Activated CD4-positive, alpha-beta memory T cell treated with anti-CD3 and anti-CD28 coated beads for 36 hours (primary cell): ENCODE measurements around the gene TAF10. TPM values are rescaled to one million over a fixed set of nuclear protein-coding genes. Genes with fewer than 3 reads are reported as not detected.

Source experiments
- CTCF ChIA-PET: fragments of 350-600 bp; sonication (Branson Sonifier 250); formaldehyde crosslinking; loops from one replicate; lab custom pipeline; 2021; ENCODE audit warnings: antibody characterized with exemption, inconsistent platforms; lab: Charles Lee
- POLR2A ChIA-PET: fragments of 350-600 bp; sonication (Branson Sonifier 250); formaldehyde crosslinking; loops from one replicate; lab custom pipeline; 2021; ENCODE audit warnings: antibody characterized with exemption; lab: Charles Lee
- DNase-seq: peaks from one replicate; pipeline ENCODE4 v3.0.0-alpha.2; 2020
- H3K27ac Mint-ChIP-seq: one replicate; pipeline ENCODE4 v1.8.0; 2021; ENCODE audit warnings: mixed read lengths
- H3K27me3 Mint-ChIP-seq: one replicate; pipeline ENCODE4 v1.8.0; 2021; ENCODE audit warnings: mixed read lengths
- H3K36me3 Mint-ChIP-seq: one replicate; pipeline ENCODE4 v1.8.0; 2021; ENCODE audit warnings: mixed read lengths
- H3K4me1 Mint-ChIP-seq: one replicate; pipeline ENCODE4 v1.8.0; 2021; ENCODE audit warnings: low read depth, mixed read lengths
- H3K4me3 Mint-ChIP-seq: one replicate; pipeline ENCODE4 v1.8.0; 2021; ENCODE audit warnings: mild to moderate bottlenecking, mixed read lengths
- H3K9me3 Mint-ChIP-seq: one replicate; pipeline ENCODE4 v1.8.0; 2021; ENCODE audit warnings: mixed read lengths
- intact Hi-C: fragments of 100-400 bp; cut with micrococcal nuclease; formaldehyde crosslinking; loops from one replicate; pipeline ENCODE4 v1.15.1; 2023
- total RNA-seq, 2 experiments: library from RNA; stranded (reverse); gene quantifications; one replicate each; pipeline ENCODE4 v1.2.3, GENCODE V29; 2021

Gene TAF10
- total RNA-seq, 2 experiments from 2014 or later = 158 to 165 TPM

DNA sequence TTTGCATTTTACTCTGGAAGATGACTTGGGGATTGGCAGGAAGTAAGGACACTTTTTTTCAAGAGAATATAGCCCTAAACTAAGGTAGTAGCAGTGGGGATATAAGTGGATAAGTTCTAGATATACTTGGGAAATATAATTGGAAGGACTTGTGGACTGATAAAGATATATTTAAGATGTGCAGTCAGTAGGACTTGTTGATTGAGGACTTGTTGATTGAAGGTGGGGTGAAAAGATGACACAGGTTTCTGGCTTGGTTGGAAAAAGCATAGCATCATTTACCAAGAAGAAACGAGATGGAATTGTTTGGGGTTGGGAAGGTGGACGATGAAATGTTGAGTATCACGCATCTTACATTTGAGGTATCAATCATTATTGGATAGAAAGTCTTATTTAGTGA, 1.5 kb upstream of the TAF10 start:
- ChIA-PET POLR2A (interaction anchor here (0.9 kb wide), 1 partner anchor 70 kb away, joined by 3 read pairs; the partner anchor contains the start of gene MRPL17), CTCF (interaction anchor here (1.0 to 3.6 kb wide), 7 partner anchors 8 to 82 kb away, joined by 3 to 32 read pairs (median 7); partner anchors contain the start of genes ILK, MRPL17 and RRP8)
- Mint-ChIP-seq H3K9me3 (no peaks in the 10 kb centered on the region), H3K4me3 (no peak overlapping the region), H3K4me1 (peaks cover 10% of the 10 kb centered on the region), H3K27me3 (no peaks in the 10 kb centered on the region), H3K36me3 (peaks cover 37% of the 10 kb centered on the region), H3K27ac (no peak overlapping the region)
- DNase-seq = no peak
- intact Hi-C loops = loop anchor here (2.0 to 10.0 kb wide), 4 partner anchors 133 to 1061 kb away; partner anchors contain the start of genes ARFIP2, CNGA4, CYB5R2 and SMPD1

DNA sequence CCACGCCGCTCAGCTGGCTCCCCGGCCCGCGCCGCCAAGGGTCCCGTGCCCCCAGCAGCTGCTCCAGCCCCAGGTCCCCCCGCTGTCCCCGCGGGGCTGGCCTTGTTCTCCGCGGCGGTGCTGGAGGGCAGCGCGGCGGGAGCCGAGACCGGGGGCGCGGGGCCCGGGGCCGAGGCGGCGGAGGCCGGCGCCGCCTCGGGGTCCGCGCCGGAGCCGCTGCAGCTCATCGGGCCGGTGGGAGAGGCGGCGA, 128 bp downstream of the TAF10 start:
- no peaks in the 10 kb centered on the region for H3K27me3 Mint-ChIP-seq
- CTCF ChIA-PET = interaction anchor here (0.6 to 3.6 kb wide), 17 partner anchors 9 to 222 kb away, joined by 3 to 32 read pairs (median 3); partner anchors contain the start of genes ILK, MRPL17, RRP8 and SMPD1
- DNase-seq = no peak
- peaks cover 10% of the 10 kb centered on the region for H3K4me1 Mint-ChIP-seq
- peak overlapping the region; percentile 92 for H3K27ac Mint-ChIP-seq
- POLR2A ChIA-PET = interaction anchor here (0.7 to 1.3 kb wide), 5 partner anchors 10 to 222 kb away, joined by 3 to 5 read pairs (median 4); partner anchors contain the start of genes ARFIP2, SMPD1 and TIMM10B
- no peaks in the 10 kb centered on the region for H3K9me3 Mint-ChIP-seq
- H3K36me3 Mint-ChIP-seq = peaks cover 48% of the 10 kb centered on the region
- peak overlapping the region; percentile 86 for H3K4me3 Mint-ChIP-seq
- intact Hi-C loops = loop anchor here (1.0 to 10.0 kb wide), 5 partner anchors 8 to 1063 kb away; partner anchors contain the start of genes ARFIP2, CNGA4, CYB5R2 and SMPD1

- Mint-ChIP-seq H3K4me3 (peak overlapping the region; percentile 86), H3K27ac (peak overlapping the region; percentile 92), H3K4me1 (peaks cover 6% of the 10 kb centered on the region), H3K36me3 (peaks cover 50% of the 10 kb centered on the region), H3K9me3 (no peaks in the 10 kb centered on the region), H3K27me3 (no peaks in the 10 kb centered on the region)
- intact Hi-C loops = loop anchor here (5.0 to 10.0 kb wide), 2 partner anchors 374 to 1063 kb away; partner anchors contain the start of genes CNGA4 and CYB5R2
- CTCF ChIA-PET = interaction anchor here (0.6 to 3.6 kb wide), 17 partner anchors 8 to 221 kb away, joined by 3 to 32 read pairs (median 3); partner anchors contain the start of genes ILK, MRPL17, RRP8 and SMPD1
- POLR2A ChIA-PET = interaction anchor here (0.7 to 1.3 kb wide), 6 partner anchors 11 to 221 kb away, joined by 3 to 5 read pairs (median 4); partner anchors contain the start of genes ARFIP2, MRPL17, SMPD1 and TIMM10B
- DNase-seq = peak; percentile 47
These were observed 689 bp downstream of the TAF10 start for GRCh38 chr11:6611092-6611962.

- Mint-ChIP-seq H3K4me1 (no peaks in the 10 kb centered on the region), H3K27me3 (no peaks in the 10 kb centered on the region), H3K27ac (peak overlapping the region; percentile 92), H3K4me3 (peak overlapping the region; percentile 86), H3K9me3 (no peaks in the 10 kb centered on the region), H3K36me3 (peaks cover 48% of the 10 kb centered on the region)
- POLR2A ChIA-PET = interaction anchor here (1.0 to 1.1 kb wide), 2 partner anchors 57 to 73 kb away, joined by 3 to 4 read pairs; partner anchors contain the start of gene MRPL17
- peak; percentile 9 for DNase-seq
- CTCF ChIA-PET = interaction anchor here (2.9 to 3.6 kb wide), 2 partner anchors 36 to 73 kb away, joined by 7 to 32 read pairs; partner anchors contain the start of gene MRPL17
- intact Hi-C loops = loop anchor here (5.0 to 10.0 kb wide), 2 partner anchors 373 to 1064 kb away; partner anchors contain the start of genes CNGA4 and CYB5R2
These were observed 1.4 kb downstream of the TAF10 start for GRCh38 chr11:6610591-6610990.

DNA sequence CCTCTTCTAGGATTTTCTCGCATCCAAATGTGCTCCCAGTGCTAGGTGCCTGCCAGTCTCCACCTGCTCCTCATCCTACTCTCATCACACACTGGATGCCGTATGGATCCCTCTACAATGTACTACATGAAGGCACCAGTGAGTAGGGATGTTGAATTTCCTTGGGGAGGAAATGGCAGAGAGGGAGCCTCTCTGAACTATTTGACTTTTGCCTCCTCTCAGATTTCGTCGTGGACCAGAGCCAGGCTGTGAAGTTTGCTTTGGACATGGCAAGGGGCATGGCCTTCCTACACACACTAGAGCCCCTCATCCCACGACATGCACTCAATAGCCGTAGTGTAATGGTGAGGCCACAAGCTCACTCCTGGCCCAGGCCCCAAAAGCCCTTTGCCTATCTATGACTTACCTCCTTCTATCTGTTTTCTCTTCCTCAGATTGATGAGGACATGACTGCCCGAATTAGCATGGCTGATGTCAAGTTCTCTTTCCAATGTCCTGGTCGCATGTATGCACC, 2.5 kb downstream of the TAF10 start:
- intact Hi-C loops = loop anchor here (5.0 to 10.0 kb wide), 2 partner anchors 372 to 1065 kb away; partner anchors contain the start of genes CNGA4 and CYB5R2
- ChIA-PET POLR2A (interaction anchor here (1.3 to 3.4 kb wide), 3 partner anchors 9 to 128 kb away, joined by 3 to 23 read pairs (median 4); partner anchors contain the start of genes ARFIP2, TIMM10B and TPP1), CTCF (interaction anchor here (1.1 to 2.2 kb wide), 3 partner anchors 9 to 78 kb away, joined by 6 to 8 read pairs (median 7); partner anchors contain the start of genes MRPL17 and TPP1)
- Mint-ChIP-seq H3K27me3 (no peaks in the 10 kb centered on the region), H3K27ac (peak overlapping the region; percentile 55), H3K36me3 (peaks cover 46% of the 10 kb centered on the region), H3K4me3 (no peak overlapping the region), H3K4me1 (no peaks in the 10 kb centered on the region), H3K9me3 (no peaks in the 10 kb centered on the region)
- DNase-seq = no peak

DNA sequence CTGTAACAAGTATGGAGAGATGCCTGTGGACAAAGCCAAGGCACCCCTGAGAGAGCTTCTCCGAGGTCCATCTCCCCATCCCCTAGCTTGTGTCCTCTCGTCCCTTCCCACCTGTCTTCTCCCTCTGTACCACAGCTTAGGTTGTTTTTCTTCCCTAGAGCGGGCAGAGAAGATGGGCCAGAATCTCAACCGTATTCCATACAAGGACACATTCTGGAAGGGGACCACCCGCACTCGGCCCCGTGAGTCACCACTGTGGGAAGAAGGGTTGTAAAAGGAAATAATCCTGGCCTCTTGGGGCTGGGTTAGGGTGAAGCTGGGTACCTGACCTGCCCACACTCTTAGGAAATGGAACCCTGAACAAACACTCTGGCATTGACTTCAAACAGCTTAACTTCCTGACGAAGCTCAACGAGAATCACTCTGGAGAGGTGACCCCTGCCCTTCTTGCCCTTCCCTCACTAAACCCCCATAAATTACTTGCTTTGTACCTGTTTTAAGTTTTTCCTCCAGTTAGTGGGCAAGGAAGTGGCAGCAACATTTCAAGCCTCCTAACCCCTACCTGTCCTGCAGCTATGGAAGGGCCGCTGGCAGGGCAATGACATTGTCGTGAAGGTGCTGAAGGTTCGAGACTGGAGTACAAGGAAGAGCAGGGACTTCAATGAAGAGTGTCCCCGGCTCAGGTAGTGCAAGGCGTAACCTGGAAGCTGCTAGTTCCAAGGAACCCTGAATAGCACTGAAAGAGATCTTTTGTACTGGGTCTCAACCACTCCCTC, 3.1 kb downstream of the TAF10 start:
- peak overlapping the region; percentile 36 for H3K27ac Mint-ChIP-seq

GRCh38 chr11:6608011-6608410, 4.0 kb downstream of the TAF10 start:
- H3K4me1 Mint-ChIP-seq = no peaks in the 10 kb centered on the region
- CTCF ChIA-PET = interaction anchor here (0.9 to 2.2 kb wide), 5 partner anchors 11 to 229 kb away, joined by 3 to 8 read pairs (median 6); partner anchors contain the start of genes MRPL17 and TPP1
- no peaks in the 10 kb centered on the region for H3K9me3 Mint-ChIP-seq
- DNase-seq = no peak
- no peak overlapping the region for H3K27ac Mint-ChIP-seq
- H3K27me3 Mint-ChIP-seq = no peaks in the 10 kb centered on the region
- POLR2A ChIA-PET = interaction anchor here (0.9 to 3.4 kb wide), 5 partner anchors 8 to 127 kb away, joined by 3 to 23 read pairs (median 4); partner anchors contain the start of genes ARFIP2, MRPL17, TIMM10B and TPP1
- intact Hi-C loops = no loop called here
- no peak overlapping the region for H3K4me3 Mint-ChIP-seq
- peaks cover 46% of the 10 kb centered on the region for H3K36me3 Mint-ChIP-seq

More for the DNA sequence above, 3.1 kb downstream of the TAF10 start:
- no peak for DNase-seq
- H3K36me3 Mint-ChIP-seq = peaks cover 46% of the 10 kb centered on the region
- ChIA-PET POLR2A (interaction anchor here (1.3 to 3.4 kb wide), 3 partner anchors 9 to 127 kb away, joined by 3 to 23 read pairs (median 4); partner anchors contain the start of genes ARFIP2, TIMM10B and TPP1), CTCF (interaction anchor here (0.9 to 2.2 kb wide), 4 partner anchors 10 to 77 kb away, joined by 3 to 8 read pairs (median 6); partner anchors contain the start of genes MRPL17 and TPP1)
- H3K27me3 Mint-ChIP-seq = no peaks in the 10 kb centered on the region
- no peak overlapping the region for H3K4me3 Mint-ChIP-seq
- intact Hi-C loops = no loop called here
- H3K9me3 Mint-ChIP-seq = no peaks in the 10 kb centered on the region
- no peaks in the 10 kb centered on the region for H3K4me1 Mint-ChIP-seq

DNA sequence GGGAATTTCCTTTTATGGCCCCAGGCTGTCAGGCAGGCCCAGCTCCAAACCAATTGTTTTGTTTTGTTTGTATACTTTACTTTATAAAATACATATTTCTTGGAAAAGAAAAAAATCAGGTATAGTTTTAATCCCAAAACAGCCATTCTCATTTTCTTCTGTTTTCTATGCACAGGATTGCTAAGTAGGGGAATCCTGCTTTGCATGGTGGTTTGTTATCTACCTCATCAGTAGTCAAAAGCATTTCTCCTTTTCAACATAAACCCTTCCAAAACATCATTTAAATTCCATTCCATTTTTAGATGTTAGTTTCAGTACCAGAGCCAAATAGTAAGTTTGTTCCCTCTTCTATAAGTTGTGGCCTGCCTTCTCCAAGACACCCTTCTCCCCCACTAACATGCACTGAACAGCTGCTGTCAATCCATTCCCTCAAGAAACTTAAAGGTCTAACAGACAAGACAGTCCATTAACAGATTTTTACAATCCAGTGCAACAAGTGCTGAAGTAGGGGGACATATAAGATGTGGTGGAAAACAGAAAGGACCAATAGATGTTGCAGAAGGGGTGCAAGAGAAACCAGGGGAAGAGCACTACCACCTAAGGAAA, 4.7 kb downstream of the TAF10 start:
- H3K36me3 Mint-ChIP-seq = peaks cover 46% of the 10 kb centered on the region
- POLR2A ChIA-PET = interaction anchor here (0.9 to 3.4 kb wide), 3 partner anchors 11 to 76 kb away, joined by 3 to 23 read pairs (median 7); partner anchors contain the start of genes MRPL17 and TPP1
- DNase-seq = no peak
- intact Hi-C loops = loop anchor here (1.0 to 2.0 kb wide), 2 partner anchors 128 to 193 kb away; no protein-coding TSS in a partner anchor
- CTCF ChIA-PET = interaction anchor here (0.8 to 4.3 kb wide), 7 partner anchors 11 to 228 kb away, joined by 3 to 32 read pairs (median 6); partner anchors contain the start of genes MRPL17 and TPP1
- H3K27ac Mint-ChIP-seq = no peak overlapping the region
- H3K27me3 Mint-ChIP-seq = no peaks in the 10 kb centered on the region
- H3K9me3 Mint-ChIP-seq = no peaks in the 10 kb centered on the region
- peaks cover 4% of the 10 kb centered on the region for H3K4me1 Mint-ChIP-seq
- peak overlapping the region; percentile 40 for H3K4me3 Mint-ChIP-seq

DNA sequence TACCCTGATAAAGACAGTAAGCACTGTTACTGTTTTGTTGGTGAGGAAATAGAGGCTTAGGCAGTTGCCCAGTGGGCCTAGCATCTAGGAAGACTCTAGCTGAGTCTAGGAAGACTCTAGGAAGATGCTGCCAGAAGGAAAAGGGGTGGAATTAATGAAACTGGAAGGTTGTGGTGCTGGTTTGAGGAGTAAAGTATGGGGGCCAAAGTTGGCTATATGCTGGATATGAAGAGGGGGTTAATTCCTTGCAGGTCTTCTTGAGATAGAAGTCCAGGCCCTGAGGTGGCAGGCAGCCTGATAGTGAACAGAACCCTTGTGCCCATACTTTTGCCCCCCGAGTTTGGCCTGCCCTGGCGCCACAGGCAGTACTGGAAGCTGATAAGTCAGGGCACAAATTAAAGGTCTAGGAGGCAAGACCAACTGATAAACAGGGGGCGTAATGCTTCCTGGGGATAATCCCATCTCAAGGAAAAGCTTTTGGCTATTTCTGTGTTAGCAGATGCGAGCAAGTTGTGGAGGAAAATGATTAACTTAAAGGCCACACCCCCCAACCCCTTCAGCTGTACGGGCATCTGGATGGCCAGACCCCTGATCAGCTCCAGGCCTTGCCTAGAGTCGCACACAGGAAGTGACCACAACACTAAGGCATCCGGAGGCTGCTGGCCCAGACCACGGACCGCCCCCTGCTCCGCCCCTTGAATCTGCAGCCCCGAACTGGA, 5.4 kb downstream of the TAF10 start:
- ChIA-PET POLR2A (interaction anchor here (1.9 to 3.4 kb wide), 2 partner anchors 12 to 77 kb away, joined by 7 to 23 read pairs; partner anchors contain the start of genes MRPL17 and TPP1), CTCF (interaction anchor here (0.8 to 4.3 kb wide), 5 partner anchors 11 to 227 kb away, joined by 3 to 32 read pairs (median 6); partner anchors contain the start of gene MRPL17)
- H3K9me3 Mint-ChIP-seq = no peaks in the 10 kb centered on the region
- H3K27me3 Mint-ChIP-seq = no peaks in the 10 kb centered on the region
- H3K4me1 Mint-ChIP-seq = peaks cover 10% of the 10 kb centered on the region
- H3K27ac Mint-ChIP-seq = no peak overlapping the region
- peak; percentile 82 for DNase-seq
- H3K4me3 Mint-ChIP-seq = no peak overlapping the region
- H3K36me3 Mint-ChIP-seq = peaks cover 46% of the 10 kb centered on the region
- intact Hi-C loops = loop anchor here (1.0 to 2.0 kb wide), 3 partner anchors 64 to 192 kb away; no protein-coding TSS in a partner anchor
